AG20443 (cell line): Measurements from ENCODE around the gene LRIT3.

Experiments used
- DNase-seq: peaks from one replicate; pipeline ENCODE4 v3.0.0; 2012; ENCODE audit warnings: low spot score, mixed read lengths

The LRIT3 gene

DNA sequence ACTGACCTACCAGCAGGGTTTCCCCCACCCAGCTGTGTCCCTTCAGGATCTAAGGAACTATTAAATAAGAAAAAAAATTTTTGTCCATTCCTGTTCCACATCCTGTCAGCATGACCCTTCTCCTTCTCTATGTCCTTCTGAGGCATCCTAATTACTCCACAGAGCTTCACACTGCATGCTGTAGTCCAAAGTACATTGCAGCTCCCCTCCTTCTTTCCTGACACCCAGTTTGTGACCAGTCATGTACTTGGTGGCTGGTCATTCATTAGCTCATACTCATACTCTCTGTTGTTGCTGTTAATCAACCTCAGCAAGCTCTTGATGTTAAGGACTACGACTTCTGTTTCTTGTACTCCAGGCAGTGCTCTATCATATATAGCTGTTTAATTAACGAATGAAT, 62.3 kb downstream of the LRIT3 start:
- no peak for DNase-seq

DNA sequence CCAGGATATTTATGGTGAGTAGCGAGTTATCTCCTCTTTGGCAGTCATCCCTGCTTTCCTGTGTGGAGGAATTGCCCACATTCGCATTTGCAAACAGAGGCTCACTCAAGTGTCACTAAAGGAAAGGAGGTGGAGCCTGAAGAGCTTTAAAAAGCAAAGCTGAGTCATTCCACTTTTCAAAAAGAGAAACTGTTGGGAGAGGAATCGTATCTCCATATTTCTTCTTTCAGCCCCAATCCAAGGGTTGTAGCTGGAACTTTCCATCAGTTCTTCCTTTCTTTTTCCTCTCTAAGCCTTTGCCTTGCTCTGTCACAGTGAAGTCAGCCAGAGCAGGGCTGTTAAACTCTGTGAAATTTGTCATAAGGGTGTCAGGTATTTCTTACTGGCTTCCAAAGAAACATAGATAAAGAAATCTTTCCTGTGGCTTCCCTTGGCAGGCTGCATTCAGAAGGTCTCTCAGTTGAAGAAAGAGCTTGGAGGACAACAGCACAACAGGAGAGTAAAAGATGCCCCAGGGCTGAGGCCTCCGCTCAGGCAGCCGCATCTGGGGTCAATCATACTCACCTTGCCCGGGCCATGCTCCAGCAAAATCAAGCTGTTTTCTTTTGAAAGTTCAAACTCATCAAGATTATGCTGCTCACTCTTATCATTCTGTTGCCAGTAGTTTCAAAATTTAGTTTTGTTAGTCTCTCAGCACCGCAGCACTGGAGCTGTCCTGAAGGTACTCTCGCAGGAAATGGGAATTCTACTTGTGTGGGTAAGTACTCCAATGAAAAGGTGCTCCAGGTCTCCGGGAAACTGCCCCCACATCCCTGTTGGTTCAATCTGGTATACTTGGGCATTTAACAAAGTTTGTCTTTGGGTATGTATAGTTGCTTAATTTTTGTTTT, 65.0 kb downstream of the LRIT3 start, which contains the start of gene EGF:
TSS of gene EGF (plus strand) at position 178 of the 890 bp plus-strand sequence. CDS start at position 631, 453 bp downstream.
- DNase-seq: peak; percentile 35

DNA sequence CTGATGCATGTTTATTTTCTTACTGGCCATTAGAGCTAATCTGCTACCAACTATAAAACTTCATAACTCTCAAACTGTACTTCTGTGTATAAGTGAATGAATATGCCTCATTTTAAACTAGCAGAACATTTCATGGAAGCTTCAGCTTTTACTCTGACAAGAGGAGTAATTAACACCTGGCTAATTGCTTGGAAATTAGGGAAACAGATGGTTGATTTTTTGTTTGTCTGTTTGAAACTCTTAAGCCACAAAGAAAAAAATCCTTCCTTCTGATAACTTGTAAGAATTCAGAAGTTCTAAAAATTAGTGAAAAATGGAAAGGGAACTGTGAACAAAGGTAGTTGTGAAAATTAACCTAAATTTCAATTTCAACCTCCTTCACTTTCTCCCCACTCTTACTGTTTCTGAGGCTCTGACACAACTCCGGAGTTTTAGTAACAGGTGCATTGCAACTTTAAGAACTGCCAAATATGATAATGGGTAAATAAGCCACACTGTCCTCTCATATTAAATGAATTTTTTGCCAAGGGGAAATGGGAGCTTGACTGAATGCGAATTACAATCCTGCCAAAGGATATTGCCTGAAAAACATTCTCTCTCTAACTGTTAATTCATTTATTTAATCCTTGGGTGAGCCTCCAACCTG, 65.8 kb downstream of the LRIT3 start:
- DNase-seq: no peak

DNA sequence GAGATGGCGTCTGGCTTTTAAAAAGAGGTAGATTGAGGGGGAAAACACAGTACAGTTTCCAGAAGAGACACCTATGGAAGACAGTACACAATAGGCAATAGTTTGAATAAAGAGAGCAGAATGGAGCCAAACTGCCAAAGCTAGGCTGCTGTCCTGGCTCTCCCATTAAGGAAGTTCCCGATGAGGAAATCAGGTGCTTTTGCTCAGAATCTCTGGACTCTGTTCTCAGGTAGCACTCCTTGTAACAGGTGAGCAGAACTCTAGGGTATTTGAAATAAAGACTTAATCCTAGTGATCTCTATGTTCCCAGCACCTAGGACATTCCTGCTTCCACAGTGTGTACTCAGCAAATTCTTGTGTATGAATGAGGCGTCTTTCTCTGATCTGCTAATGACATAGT, 66.4 kb downstream of the LRIT3 start:
- DNase-seq: no peak

DNA sequence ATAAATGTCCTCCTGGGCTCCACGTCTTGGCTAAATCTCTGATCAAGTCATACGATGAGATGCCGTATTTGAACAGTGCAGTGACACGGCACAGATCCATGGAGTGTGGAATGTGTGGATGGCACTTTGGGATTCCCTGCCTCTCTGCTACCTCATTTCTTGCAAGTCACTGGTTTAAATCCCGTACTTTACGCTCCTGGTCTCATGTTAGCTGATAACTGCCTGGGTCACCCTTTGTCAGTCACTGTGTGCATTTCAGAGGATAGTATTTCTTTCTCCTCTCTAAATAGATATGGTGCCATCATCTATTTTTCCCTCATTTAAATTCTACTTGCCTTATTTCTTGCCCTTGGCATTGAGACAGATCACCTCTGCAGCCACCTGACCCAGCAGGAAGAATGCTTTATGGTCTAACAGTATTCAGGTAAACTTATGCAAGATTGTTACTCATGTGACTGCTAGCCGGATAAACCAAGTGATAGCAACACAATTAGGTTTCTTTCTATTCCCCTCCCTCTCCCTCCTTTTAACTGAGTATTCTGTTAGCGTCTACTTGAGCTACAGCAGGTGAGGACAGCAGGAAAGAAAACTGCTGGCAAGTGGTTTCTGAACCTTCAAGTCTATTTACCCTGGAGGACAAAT, 67.6 kb downstream of the LRIT3 start:
- DNase-seq: no peak

DNA sequence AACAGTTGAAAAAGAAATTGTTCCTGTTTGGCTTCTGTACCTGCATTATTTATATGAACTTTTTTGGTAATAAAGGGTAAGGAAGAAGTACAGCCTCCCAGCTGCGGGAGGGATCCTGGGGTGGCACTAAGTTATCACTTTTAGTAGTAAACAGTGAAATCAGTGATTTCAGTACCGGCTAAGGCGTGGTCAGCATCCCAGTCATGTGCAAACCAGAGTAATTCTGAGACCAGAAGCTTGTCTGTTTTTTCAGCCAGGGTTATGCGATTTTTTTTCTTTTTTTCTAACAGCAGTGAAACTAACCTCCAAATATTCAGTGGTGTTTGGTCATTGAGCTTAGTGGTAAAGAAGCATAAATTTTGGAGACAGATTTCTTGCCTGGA, 68.1 kb downstream of the LRIT3 start:
- DNase-seq: no peak

DNA sequence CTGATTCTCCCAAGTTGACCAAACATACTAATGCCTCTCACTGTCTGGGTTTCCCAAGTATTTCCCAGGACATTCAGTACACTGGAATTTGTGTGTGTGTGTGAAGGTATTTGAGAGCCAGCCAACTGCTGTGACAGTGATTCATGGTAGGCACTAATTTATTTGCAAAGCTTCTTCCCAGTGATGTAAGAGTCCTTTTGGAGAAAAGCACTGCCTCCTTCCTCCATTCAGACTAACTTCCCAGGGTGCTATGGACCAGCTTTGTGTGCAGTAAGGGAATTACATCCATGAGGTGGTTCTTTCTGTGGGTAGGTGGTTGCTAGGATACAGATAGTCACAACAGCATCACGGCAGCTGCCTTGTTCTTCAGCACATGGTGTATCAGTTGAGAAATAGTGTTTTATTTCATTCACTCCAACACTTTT, 73.5 kb downstream of the LRIT3 start:
- DNase-seq: peak; percentile 75
